NCI-H1694 treated with DMSO at 0.1 percent for 48 hours (cell line): Measurements from ENCODE around the gene NKD1.

Source experiments
- DNase-seq: peaks from one replicate; lab custom pipeline; 2025; lab: John Stamatoyannopoulos, UW

Gene NKD1

DNA sequence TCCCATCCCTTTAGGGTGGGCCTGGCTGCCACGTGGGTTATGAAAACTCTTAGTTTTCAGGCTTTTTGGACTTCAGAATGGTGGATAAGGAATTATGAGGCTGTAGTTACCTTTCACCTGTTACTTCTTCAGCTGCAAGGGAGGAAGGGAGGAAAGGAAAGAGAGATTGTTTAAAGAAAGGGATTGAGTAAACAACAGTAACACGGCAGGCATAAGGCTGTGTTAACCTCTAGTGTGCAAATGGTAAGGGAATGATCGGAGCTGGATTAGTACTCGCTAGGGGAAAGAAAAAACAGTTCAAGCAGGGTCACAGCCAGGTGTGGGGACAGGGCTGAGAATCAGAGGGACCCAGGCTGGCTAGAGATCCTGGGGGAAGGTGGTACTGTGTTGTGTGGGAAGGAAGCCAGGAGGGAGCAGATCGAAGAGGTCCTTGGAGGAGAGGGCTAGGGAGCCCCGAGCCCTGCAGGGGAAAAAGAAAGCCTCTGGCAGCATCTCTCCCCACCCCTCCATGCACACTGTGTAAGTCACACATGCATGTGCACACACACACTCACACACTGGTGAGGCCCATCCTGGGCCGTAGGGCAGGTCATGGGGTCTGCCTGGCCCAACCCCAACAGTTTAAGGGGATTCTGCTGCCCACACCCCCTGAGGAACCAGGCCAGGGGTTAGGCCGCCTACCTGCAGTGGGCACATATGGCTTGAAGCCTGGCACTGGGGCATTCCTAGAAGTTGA, 83.2 kb downstream of the NKD1 start:
- no peak for DNase-seq

DNA sequence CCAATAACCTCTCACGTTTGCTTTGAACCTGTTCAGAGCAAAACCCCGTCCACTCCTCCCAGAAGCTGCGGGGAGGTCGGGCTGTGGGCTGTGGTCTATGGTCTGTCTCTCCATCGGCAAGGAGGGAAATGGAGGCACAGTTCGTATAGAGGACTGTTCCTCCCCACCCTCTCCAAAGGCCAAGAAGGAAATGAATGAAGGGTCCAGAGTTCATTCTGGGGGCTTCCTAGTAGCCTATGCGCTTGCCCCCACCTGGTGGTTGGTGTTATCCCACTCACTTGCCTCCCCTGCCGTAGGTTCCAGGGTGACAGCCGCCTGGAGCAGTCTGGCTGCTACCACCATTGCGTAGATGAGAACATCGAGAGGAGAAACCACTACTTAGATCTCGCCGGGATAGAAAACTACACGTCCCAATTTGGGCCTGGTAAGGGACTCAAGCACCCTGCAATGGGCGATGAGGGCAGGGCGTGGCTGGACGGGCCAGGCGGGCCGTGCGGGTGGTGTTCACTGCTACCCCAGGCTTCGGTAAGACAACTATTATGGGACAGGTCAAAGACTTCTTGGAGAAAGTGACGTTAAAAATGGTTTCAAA, 83.9 kb downstream of the NKD1 start:
- DNase-seq = no peak

DNA sequence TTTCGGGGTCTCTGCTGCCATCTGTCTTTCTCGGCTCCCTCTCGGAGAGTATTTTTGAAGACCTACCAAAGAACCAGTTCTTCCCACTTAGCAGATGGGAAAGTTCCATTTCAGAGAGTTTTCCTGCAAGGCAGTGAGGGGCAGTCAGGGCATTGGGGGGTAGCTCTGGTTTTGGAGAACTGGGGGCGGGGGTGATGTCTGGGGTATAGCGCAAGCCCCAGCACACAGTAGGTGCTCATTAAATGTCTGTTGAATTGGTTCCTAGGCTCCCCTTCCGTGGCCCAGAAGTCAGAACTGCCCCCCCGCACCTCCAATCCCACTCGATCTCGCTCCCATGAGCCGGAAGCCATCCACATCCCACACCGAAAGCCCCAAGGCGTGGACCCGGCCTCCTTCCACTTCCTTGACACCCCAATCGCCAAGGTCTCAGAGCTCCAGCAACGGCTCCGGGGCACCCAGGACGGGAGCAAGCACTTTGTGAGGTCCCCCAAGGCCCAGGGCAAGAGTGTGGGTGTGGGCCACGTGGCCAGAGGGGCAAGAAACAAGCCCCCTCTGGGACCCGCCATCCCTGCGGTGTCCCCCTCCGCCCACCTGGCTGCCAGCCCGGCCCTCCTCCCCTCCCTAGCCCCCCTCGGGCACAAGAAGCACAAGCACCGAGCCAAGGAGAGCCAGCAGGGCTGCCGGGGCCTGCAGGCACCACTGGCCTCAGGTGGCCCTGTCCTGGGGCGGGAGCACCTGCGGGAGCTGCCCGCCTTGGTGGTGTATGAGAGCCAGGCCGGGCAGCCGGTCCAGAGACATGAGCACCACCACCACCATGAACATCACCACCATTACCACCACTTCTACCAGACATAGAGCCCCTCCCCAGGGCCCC, 85.0 kb downstream of the NKD1 start:
- DNase-seq = no peak

DNA sequence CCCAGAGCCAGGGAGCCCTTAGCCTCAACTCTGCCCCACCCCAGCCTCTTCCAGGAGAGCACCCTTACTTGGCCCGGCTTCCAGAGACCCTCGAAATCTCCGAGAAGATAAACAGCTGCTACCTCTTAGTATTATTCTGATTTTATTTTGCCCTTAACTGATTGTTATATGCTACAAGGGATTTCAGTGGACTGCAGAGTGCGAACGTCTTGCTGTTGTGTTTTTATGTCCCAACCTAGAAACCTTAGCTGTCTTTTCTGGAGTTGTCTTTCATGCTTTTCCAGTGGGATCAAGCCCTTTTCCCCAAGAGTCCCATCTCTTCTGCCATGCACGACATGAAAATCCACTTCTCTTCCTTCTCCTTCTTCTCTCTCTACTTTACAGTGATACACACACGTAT, 85.9 kb downstream of the NKD1 start:
- no peak for DNase-seq

DNA sequence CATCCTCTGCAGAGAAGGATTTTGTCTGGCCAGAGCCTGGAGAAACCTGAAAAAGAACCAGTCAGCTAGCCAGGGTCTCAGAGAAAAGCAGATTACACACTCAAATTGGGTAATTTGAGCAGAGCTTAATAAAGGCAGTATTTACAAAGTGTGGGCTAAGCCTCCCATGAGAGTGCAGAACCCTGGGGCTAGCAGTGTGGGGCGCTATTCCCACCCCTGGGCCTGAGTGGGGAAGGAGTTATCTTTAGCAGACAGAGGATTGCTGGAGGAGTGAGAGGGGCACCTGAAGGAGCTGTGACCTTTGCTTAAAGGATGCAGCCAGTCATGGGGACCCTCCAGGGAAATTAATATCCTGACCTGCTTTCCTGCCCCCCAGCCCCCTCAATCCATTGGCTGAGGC, 86.8 kb downstream of the NKD1 start:
- DNase-seq = no peak

DNA sequence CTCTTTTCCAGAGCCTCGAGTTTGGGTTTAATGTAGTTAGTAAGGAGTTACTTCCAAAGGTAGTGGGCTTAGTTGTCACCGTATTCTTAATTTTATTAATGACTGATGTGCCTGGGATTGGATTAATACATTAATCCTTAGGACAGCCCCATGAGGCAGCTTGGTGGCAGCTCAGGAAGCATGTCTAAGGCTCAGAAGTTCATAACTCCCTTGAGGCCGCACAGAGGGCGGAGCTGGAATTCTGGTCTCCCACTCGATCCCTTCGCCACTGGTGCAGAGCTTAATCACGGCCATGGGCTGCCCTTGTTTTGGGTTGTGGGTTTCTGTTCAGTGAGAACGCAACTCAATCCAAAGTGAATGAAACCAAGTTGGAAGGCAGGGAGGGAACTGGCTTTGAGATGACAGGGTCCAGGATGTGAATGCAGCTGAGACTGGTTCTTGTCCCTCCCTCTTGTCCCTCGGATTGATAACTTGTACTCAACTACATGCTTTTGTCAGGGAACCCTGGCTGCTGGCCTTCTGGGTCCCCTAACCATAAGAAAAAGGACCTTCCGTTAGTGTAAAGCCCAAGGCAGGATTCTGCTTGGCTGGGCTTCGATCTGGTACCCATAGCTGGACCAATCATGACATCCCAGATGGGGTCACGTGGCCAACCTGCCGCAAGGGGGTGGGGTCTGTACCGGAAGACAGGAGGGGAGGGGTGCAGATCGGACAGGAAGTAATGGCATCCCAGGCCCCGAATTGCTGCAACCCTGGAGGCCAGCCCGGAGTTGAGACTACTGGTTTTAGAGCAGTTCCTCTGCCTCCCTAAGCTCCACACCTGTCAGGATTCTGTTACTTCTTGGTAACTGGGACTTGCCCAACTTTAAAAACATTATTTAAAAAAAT, 87.6 kb downstream of the NKD1 start:
- no peak for DNase-seq

DNA sequence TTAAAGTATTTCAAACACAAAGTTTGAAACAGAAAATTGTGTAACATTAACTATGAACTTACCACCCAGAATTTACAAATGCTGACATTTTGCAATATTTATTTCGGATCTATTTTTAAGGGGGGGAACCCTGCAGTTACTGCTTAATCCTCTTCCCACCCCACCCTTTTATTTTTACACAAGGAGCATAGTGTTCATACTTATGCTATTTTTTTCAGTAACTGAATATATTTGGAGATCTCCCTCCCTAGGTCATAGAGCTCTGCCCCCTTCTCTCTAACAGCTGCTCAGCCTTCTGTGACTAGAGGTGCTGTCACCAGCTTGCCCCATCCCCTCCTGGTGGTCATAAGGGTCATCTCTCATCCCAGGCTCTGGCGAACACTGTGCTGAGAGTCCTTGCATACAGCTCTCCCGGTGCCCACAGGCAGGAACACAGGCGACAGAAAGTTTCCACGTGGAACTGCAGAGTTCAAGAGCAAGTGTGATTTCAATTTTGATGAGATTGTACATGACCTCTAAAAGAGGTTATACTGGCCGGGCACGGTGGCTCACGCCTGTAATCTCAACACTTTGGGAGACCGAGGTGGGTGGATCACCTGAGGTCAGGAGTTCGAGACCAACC, 88.7 kb downstream of the NKD1 start:
- no peak for DNase-seq

DNA sequence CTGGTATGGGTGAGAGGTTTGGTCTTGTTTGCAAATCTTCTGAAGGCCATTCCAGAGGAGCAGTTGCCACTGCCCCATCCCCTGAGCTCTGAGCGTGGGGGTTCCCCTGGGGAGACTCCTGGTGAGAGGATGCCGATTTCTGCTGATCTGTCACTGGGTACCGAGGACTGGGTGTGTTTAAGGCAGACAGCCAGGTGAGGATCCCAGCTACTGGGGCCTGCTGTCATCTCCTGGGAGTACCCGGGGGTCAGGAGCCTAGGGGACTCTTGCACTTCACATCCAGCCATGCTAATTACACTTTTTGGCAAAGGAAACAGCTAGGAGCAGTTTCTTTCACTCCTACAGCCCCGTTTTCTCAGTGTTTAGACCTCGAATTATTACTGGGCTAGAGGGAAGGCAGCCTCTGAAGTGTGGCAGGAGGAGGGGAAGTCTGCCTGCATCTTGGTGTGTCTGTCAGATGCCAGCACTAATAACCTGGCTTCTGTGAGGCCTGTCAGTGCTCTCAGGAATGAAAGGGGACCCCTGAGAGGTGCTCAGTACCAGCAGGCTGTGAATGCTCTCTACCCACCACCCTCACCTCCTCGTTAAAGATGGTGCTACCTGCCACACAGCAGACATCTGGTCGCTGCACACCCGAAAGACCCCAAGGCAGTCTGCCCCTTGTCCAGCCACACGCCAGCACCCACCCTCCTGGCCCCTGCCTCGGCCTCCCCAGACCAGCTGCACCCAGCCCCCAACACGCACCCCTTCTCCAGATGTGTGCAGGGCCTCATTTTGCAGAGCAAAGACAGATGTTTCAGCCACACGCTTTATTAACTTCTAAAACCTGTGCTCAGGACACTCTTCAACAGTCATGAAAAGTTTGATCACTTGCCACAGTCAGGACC, 89.8 kb downstream of the NKD1 start:
- DNase-seq = no peak

DNA sequence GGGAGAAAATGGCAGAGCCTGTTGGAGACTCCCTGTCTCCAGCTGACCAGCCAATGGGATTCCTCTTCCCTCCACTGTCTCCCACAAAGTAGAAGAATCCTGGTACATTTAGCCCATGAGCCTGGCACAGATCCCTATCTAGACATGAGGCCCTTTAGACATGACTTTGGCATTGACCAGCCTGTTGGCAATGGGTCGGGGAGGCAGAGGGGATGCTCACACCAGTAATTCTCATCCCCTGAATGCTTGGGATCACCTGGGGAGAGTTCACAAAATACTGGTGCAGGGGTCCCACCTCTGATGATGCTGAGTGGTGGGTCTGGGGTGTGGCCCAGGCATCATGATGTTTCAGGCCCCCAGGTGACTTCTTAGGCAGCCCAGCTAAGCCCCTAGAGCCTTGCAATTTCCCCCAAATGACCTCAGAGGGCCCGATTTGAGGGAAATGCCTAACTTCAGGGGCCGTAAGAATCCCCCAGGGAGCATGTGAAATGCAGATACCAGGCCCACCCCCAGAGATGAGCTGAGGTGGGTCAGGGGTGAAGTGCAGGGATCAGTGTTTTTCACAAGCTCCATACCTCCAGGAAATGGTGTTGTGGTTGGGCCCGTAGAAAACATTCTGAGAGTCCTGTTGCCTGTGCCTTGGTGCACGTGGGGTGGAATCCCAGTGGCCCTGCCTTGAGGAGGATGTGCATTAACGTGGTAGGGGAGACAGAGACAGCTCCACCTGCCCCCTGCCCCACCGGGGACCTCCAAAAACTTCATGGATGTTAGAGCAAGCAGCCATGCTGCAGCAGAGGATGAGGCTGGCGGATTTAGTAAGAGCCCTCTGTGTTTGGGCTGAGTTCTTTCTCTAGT, 90.8 kb downstream of the NKD1 start:
- no peak for DNase-seq

DNA sequence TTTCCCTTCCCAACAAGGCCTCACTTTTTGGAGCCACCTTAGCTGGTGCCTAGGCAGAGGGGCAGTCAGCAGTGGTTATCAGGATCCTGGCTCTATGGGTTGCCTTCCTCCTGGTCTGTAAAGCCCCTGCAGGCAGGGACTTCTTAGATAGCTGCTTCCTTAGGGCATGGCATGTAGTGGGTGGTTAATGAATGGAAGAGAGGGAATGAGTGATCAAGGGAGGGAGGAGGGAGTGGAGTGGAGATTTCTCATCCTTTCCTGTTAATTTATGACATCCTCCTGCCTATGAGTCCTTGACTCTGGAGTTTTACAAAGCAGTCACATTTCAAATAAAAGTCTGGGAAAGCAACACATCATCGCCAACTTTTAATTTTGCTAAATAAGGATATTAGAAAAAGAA, 92.2 kb downstream of the NKD1 start:
- no peak for DNase-seq

DNA sequence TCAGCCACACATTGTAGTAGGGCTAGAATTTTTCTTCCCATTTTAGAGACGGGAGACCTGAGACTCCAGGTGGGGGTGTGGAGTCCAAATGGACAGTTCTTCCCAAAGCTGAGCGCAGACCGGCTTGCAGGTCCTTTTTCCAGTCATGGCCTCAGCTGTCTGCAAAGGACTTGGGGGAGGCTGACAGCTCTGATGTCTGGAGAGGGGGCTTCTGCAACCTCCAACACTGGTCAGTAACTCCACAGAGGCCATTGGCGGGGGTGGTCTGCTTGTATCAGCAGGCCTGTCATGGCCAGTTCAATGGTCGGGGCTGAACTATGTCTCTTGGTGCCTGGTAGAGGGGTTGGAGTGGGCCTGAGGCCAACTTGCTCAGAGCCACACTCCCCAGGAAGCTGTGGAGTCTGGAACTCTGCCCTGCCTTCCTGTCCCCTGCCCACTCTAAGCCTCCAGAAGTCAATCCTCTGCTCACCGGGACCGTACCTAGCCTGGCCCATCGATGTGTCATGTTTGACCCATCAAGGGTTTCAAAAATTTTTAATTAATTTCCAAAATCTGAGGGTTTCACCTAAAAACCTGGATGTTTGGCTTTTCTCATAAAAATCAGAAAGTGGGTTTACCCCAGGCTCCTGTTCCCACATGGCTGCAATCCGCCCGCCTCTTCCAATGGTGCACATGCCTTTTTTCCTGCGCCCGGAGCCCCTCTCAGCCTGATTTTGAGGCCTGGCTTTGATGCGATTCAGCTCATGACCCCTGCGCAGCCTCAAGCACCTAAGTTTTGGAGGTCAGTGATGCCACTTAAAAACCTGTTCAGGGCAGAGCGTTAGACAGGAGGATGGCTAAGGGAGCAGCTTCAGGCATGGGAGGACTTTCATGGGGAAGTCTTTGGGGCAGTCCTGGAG, 93.0 kb downstream of the NKD1 start:
- no peak for DNase-seq

DNA sequence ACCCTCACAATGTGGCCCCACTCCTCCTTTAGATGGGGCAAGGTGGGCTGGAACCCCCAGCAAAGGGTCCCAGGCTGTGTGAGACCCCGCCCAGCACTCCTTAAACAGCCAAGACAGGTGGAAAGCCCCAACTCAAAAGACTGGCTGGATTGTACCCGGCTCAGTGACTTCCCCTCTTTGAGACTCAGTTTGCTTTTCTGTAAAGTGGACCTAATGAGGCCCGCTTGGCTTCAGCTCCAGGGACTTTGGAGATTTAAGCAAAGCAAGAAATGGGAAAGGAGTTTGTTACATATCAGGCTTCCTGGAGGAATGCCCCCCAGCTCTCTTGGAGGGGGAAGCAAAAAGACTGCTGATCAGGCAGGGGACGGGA, 93.6 kb downstream of the NKD1 start:
- DNase-seq = no peak

DNA sequence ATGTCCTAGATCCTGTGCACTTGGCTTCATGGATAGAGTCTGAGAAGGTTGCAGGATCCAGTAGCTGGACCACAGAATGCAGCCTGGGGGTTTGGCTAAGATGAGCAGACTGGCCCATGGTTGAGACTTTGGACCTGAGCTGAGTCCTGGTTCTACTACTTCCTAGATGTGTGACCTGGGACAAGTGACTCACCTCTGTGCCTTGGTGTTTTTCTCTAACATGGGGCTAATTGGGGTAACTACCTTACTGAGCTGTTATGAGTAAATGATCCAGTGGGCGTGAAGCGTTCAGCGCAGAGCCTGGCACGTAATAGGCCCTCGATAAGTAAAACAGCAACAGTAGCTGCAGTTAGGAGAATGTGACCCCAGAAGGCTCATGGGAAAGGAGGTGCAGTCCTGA, 94.2 kb downstream of the NKD1 start:
- DNase-seq = no peak

DNA sequence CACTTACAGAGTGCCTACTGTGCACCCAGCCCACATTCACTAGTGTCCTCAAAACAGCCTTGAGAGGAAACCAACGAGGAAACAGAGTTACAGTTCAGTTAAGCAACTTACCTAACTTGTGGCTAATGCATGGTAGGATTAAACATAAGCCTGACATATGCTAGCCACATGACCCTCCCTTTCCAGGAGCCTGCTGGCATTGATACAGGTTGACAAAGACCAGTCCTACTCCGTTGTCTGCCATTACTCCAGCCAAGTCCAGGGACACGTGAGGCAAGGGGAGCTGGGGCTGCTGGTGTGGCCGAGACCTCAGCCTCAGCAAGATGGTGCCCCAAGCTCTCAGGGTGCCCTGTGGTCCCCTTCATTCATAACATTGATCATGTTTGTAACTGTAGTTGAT, 95.0 kb downstream of the NKD1 start:
- DNase-seq = no peak

DNA sequence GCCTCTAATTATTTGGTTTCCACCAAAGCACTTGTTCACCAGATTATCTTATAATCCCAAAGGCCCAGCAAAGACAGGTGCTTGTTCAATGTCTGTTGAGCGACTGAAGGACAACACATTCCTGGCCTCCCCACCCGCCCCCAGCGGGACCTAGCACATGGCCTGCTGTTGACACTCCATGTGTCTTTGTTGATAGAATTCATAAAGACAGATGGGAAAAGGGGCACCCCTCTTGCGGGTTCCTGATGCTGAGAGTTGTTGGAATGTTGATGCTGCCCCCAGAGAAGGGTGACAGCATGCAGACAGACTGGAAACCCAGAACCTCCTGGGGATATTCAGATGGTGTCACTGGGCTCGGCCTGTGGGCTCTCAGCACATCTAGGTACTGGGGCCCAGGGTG, 96.0 kb downstream of the NKD1 start:
- DNase-seq = no peak

DNA sequence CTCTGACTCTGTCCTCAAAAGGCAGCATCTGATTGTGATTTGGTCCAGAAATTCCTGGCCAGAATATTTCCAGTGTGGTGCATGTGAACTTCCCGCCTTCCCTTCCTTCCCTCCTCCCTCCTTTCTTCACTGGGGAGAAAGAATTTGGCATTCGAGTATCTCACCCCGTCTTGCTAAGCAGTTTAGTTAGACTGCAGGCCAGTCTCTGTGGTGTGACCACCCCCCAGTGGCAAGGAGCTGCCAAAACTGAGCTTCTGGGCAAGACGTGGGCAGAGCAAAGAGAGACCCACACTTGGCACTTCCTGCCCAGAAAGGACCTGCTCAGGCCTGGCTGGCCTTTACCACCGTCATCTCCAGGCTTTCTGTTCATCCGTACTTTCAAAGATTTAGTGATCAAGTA, 96.5 kb downstream of the NKD1 start:
- no peak for DNase-seq

DNA sequence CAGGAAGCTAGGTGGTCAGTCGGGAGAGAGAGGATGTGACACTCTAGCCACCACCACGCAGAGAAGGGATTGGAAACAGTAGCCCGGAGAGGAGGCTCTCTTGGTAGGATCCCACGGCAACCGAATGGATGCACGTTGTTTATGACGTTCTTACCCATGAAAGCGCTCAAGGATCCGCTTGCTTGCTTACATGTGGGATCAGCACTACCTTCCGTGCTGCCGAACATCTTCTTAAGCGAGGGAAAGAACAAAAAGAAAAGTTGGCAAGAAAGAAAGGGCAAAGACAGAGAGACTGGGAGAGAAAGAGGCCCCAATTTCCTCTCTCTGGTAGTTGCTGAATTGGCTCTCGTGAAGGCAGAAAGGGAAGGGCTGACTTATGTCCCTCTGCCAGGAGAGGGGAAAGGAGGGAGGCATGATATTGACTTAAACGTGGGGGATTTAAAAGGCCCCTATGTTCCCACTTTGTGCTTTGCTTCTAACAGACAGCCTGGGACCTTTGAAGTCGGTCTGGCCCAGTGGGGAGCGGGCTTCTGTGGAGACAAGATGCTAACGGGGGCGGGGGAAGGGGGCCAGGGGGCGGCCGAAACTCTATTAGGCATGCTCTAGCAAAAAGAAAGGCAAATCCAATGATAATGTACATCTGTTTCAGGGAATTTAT, 97.5 kb downstream of the NKD1 start:
- no peak for DNase-seq

DNA sequence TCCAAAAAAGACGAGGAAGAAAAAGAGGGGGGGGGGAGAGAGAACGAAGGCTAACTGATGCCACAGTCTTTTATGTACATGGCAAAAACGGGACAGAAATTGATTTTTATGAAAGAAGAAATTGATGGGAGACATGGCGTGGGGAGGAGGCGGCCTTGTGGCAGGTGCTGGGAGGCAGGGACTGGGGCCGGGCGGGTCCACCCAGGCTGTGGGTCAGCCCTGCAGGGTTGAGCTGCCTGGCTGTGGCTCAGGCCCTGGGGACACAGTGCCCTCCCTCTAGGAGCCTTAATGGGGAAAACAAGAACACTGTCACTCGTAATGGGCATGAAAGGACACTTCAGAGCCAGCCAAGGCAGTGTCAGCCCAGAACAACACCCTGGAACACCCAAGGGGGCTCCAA, 98.1 kb downstream of the NKD1 start:
- DNase-seq = no peak
